Naive thymus-derived CD8-positive, alpha-beta T cell (primary cell): Measurements from ENCODE around the gene TAF3. TPM values are rescaled to one million over a fixed set of nuclear protein-coding genes. Genes with fewer than 3 reads are reported as not detected.
"Not testable (repeated sequence)": the region's sequence is repeated elsewhere in the genome, so short reads cannot be mapped to it uniquely, and the experiment has no call there.

ENCODE experiments used
- ATAC-seq, 2 donors: fragments of 150-1000 bp; cut with Tn5 transposase in 1 of 2; sonication (Bioruptor Pico), chemical (Tn5 transposase) in 1 of 2; 1 replicate in 1 of 2; 2 replicates in 1 of 2; pipeline ENCODE4 v1.10.0; 2021; ENCODE audit warnings: mild to moderate bottlenecking in 2 of 2, moderate library complexity in 2 of 2
- POLR2A ChIA-PET: fragments of 350-600 bp; sonication (Branson Sonifier 250); formaldehyde crosslinking; loops from one replicate; lab custom pipeline; 2021; ENCODE audit warnings: antibody characterized with exemption; lab: Charles Lee
- DNase-seq, 10 donors: peaks; one replicate each; pipeline versions ENCODE4 v3.0.0 to v3.0.0-alpha.2; 2020 to 2022
- H3K27ac Mint-ChIP-seq, 10 donors: one replicate each; pipeline ENCODE4 v1.8.0; 2020 to 2022; ENCODE audit warnings: mild to moderate bottlenecking in 10 of 10, mixed read lengths in 10 of 10, moderate library complexity in 4 of 10, inconsistent platforms in 1 of 10
- H3K27me3 Mint-ChIP-seq, 5 donors: one replicate each; pipeline ENCODE4 v1.8.0; 2021 to 2022; ENCODE audit warnings: mixed read lengths in 5 of 5
- H3K36me3 Mint-ChIP-seq, 3 donors: one replicate each; pipeline ENCODE4 v1.8.0; 2020 to 2022; ENCODE audit warnings: mixed read lengths in 3 of 3, mild to moderate bottlenecking in 2 of 3, inconsistent platforms in 1 of 3
- H3K4me1 Mint-ChIP-seq, 4 donors: one replicate each; pipeline ENCODE4 v1.8.0; 2021 to 2022; ENCODE audit warnings: mixed read lengths in 4 of 4
- H3K4me3 Mint-ChIP-seq, 10 donors: one replicate each; pipeline ENCODE4 v1.8.0; 2020 to 2022; ENCODE audit warnings: mild to moderate bottlenecking in 10 of 10, mixed read lengths in 10 of 10, moderate library complexity in 6 of 10, inconsistent platforms in 1 of 10
- H3K9me3 Mint-ChIP-seq, 9 donors: one replicate each; pipeline ENCODE4 v1.8.0; 2020 to 2022; ENCODE audit warnings: mixed read lengths in 9 of 9, mild to moderate bottlenecking in 3 of 9, inconsistent platforms in 1 of 9, moderate library complexity in 1 of 9
- polyA plus RNA-seq, 3 donors: library from polyadenylated mRNA; unstranded; fragments of 300-500 nt; fragmentation: Illumina TruSeq; gene quantifications; one replicate each; pipeline ENCODE4 v1.2.3, GENCODE V29; 2021
- total RNA-seq, 8 experiments: library from RNA in 2 of 8; stranded (reverse) in 2 of 8; gene quantifications; one replicate each; pipeline ENCODE4 v1.2.3 and lab custom pipeline; 2021 to 2026

The TAF3 gene
- total and polyA plus RNA-seq, 5 experiments from 2014 or later: 6.8 to 24.6 (median 16.4) TPM

DNA sequence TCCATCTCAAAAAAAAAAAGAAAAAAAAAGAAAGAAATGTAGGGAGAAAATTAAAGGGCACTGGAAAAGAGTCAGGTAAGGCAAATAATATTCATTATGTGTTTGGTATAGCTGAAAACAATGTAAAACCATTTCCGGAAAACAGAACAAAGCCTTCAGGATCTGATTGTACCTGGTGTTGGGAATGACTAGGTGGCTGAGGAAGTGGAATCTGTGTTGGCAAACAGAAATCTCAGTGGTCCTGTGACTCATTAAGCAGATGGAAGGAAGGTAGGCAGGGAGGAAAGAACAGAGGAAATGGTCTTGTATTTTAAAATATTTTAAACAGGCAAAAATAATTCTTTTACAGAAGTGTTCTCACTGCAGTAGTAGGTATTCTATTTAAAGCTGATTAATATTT lies 180.5 kb downstream of the TAF3 start:
- DNase-seq (no peak), ATAC-seq (no peak)
- H3K4me1 Mint-ChIP-seq: peaks cover 0 to 3% (median under 1%) of the 10 kb centered on the region in 4 donors
- H3K9me3 Mint-ChIP-seq: peaks cover 9 to 28% (median 16%) of the 10 kb centered on the region in 9 donors
- H3K4me3 Mint-ChIP-seq: no peak overlapping the region
- POLR2A ChIA-PET: no interaction called here
- H3K36me3 Mint-ChIP-seq: peaks cover 27 to 56% (median 39%) of the 10 kb centered on the region in 3 donors
- H3K27me3 Mint-ChIP-seq: no peaks in the 10 kb centered on the region
- H3K27ac Mint-ChIP-seq: no peak overlapping the region

DNA sequence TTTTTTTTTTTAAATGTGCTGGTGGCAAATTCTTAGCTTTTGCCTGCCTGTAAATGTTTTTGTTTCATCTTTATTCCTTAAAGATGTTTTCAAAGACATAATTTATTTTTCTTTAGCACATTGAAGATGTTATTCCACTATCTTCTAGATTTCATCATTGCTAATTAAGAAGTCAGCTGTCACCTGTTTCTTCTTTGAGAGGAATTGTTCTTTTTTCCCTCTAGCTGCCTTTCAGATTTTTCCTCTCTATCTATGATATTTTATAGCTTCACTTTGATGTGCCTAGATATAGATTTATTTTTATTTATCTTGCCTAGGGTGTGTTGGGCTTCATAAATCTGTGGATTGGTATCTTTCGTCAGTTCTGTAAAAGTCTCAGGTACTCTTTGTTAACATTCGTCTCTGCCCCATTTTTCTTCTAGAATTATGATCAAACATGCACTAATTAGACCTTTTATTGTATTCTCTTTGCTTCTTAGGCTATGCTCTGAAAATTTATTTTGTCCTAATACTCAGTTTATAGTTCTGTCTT lies 186.2 kb downstream of the TAF3 start:
- H3K36me3 Mint-ChIP-seq: peaks cover 38 to 63% (median 55%) of the 10 kb centered on the region in 3 donors
- no peaks in the 10 kb centered on the region for H3K27me3 Mint-ChIP-seq
- H3K27ac Mint-ChIP-seq: no peak overlapping the region
- DNase-seq (no peak), ATAC-seq (no peak)
- H3K9me3 Mint-ChIP-seq: peaks cover 15 to 39% (median 21%) of the 10 kb centered on the region in 9 donors
- peaks cover 0 to 2% (median 0%) of the 10 kb centered on the region in 4 donors for H3K4me1 Mint-ChIP-seq
- POLR2A ChIA-PET: no interaction called here
- no peak overlapping the region for H3K4me3 Mint-ChIP-seq

DNA sequence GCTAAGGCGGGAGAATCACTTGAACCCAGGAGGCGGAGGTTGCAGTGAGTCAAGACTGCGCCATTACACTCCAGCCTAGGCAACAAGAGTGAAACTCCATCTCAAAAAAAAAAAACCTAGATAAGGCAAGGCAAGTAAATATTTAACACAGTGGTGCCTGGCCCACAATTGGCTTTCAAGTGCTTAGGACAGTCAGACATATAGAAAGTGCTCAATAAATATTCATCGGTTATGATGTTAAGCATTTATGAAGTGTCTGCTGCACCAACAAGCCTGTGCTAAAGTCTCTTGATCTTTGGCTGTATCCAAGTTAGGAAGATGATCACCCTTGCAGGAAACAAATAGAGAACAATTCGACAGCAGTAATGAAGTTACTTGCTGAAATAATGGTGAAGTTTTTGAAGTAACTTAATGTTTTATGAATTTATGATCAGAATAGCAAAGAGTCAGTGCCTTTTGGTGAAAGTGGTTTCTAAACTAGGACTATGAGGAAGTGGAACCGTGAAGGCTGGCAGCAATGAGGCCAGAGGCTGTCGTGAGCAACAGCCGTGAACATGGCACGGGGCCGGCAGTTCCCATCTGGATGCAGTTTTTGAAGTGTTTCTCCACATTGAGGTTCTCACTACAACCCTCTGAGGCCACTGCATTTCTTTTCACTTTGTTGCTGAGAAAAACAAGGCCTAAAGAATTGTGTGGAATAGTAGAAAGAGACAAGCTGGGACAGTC lies 188.1 kb downstream of the TAF3 start:
- DNase-seq (no peak), ATAC-seq (no peak)
- peaks cover 0 to 2% (median 0%) of the 10 kb centered on the region in 4 donors for H3K4me1 Mint-ChIP-seq
- POLR2A ChIA-PET: no interaction called here
- H3K27me3 Mint-ChIP-seq: no peaks in the 10 kb centered on the region
- no peak overlapping the region for H3K4me3 Mint-ChIP-seq
- no peak overlapping the region for H3K27ac Mint-ChIP-seq
- peaks cover 31 to 68% (median 57%) of the 10 kb centered on the region in 3 donors for H3K36me3 Mint-ChIP-seq
- peaks cover 11 to 31% (median 19%) of the 10 kb centered on the region in 9 donors for H3K9me3 Mint-ChIP-seq

DNA sequence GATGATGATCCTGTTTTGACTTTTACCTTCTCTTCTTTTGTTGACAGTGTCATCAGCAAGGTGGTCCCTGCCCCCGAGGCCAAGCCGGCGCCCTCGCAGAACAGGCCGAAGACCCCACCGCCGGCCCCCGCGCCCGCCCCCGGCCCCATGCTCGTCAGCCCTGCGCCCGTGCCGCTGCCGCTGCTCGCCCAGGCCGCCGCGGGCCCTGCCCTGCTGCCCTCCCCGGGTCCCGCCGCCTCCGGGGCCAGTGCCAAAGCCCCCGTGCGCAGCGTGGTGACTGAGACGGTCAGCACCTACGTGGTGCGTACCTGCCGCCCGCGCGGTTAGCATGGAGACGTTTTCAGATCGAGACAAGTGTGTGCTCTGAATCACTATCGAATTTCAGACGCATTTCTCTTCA lies 190.7 kb downstream of the TAF3 start:
- POLR2A ChIA-PET: no interaction called here
- Mint-ChIP-seq H3K4me1 (no peaks in the 10 kb centered on the region), H3K36me3 (peaks cover 15 to 74% (median 37%) of the 10 kb centered on the region in 3 donors), H3K27ac (no peak overlapping the region), H3K27me3 (no peaks in the 10 kb centered on the region), H3K9me3 (peaks cover 0 to 12% (median 7%) of the 10 kb centered on the region in 9 donors), H3K4me3 (no peak overlapping the region)
- DNase-seq (no peak), ATAC-seq (no peak)

DNA sequence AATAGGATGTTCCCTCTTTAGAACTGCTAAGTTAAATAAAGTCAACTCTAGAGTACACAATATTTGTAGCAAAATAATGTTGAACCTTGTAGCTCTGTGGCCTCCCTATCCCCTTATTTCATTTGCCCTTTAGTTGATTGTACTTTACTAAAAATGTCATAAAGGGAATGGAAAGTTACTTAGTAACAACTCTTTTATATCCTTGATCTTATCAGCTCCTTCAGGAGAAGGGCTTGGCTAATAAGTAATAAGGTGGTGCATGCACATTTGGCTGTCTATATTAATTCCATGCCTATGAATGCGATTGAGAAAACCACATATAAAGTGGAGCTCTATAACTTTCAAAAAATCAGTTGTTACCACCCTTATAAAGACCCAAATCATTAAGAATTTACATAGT lies 194.7 kb downstream of the TAF3 start:
- Mint-ChIP-seq H3K4me3 (no peak overlapping the region), H3K27me3 (no peaks in the 10 kb centered on the region), H3K27ac (no peak overlapping the region), H3K9me3 (no peaks in the 10 kb centered on the region), H3K36me3 (peaks cover 4 to 76% (median 28%) of the 10 kb centered on the region in 3 donors), H3K4me1 (peaks cover 0 to 2% (median 0%) of the 10 kb centered on the region in 4 donors)
- ATAC-seq: no peak
- no peak for DNase-seq
- POLR2A ChIA-PET: no interaction called here

DNA sequence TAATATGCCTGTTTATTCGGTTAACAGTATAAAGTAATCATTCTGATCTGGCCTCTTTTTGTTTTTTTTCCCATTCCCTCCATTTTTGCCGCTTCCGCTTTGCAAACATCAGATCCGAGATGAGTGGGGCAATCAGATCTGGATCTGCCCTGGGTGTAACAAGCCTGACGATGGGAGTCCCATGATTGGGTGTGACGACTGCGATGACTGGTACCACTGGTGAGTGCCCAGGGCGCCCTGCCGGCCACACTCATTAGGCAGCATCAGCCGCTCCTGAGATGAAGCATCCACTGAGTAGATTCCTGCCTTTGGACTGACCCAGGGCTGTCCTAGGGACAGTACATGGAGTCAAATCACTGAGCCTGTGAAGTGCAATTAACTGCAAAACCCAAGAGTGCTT lies 195.3 kb downstream of the TAF3 start:
- ATAC-seq (no peak), DNase-seq (no peak)
- Mint-ChIP-seq H3K27ac (no peak overlapping the region), H3K4me1 (peaks cover 0 to 5% (median 2%) of the 10 kb centered on the region in 4 donors), H3K4me3 (no peak overlapping the region), H3K36me3 (peaks cover 4 to 70% (median 24%) of the 10 kb centered on the region in 3 donors), H3K9me3 (no peaks in the 10 kb centered on the region), H3K27me3 (no peaks in the 10 kb centered on the region)
- POLR2A ChIA-PET: no interaction called here

DNA sequence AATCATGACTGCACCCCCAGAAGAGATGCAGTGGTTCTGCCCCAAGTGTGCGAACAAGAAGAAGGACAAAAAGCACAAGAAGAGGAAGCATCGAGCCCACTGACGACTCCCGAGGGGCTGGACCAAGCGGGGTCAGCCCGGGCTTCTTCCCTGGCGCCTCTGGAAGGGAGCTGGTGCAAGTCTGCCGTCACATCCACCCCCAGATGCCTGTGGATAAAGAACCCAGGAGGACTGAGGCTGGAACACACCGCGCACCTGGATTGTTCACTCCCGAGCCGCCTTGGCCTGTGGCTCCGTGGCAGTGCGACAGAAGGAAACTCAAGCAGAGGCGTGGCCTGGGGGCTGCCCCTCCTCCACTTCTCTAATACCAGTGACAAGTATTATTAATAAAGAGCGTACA lies 196.3 kb downstream of the TAF3 start:
- Mint-ChIP-seq H3K9me3 (no peaks in the 10 kb centered on the region), H3K36me3 (peaks cover 4 to 63% (median 21%) of the 10 kb centered on the region in 3 donors), H3K4me1 (peaks cover 0 to 6% (median 3%) of the 10 kb centered on the region in 4 donors), H3K4me3 (no peak overlapping the region), H3K27ac (no peak overlapping the region), H3K27me3 (no peaks in the 10 kb centered on the region)
- DNase-seq (no peak), ATAC-seq (no peak)
- POLR2A ChIA-PET: no interaction called here

DNA sequence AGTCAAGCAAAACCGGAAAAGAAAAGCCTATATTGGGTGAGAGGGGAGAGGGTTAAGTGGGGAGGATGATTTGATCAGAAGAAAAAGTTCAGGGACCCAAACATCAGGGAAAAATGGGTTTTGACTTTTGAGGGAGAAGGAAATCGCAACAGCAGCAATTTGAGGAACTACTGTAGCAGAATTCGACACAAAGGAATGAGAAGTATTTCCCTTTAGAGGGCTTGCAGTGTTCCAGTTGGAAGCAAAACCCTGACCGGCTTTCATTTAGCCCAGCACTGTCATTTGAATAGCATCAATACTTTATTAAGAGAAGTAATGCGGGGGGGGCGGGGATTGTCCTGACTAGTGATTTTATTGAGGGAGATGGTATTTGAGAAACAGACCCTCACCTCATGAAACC lies 199.0 kb downstream of the TAF3 start:
- DNase-seq: no peak
- Mint-ChIP-seq H3K9me3 (no peaks in the 10 kb centered on the region), H3K4me1 (peaks cover 0 to 6% (median 3%) of the 10 kb centered on the region in 4 donors), H3K27me3 (no peaks in the 10 kb centered on the region), H3K4me3 (no peak overlapping the region), H3K36me3 (peaks cover 4 to 39% (median 16%) of the 10 kb centered on the region in 3 donors), H3K27ac (no peak overlapping the region)
- no peak for ATAC-seq
- POLR2A ChIA-PET: no interaction called here

DNA sequence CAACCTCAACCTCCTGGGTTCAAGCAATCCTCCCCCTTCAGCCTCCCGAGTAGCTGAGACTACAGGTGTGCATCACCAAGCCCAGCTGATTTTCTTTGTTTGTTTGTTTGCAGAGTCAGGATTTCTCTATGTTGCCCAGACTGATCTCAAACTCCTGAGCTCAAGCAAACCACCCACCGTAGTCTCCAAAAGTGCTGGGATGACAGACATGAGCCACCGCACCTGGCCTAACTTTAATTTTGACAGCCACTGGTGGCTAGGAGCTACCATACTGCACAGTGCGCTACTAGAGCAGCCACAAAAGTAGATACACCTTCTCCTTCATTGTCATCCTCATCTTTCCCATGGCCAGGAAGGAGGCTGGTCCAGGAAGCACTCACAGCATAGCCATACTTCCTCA lies 205.0 kb downstream of the TAF3 start:
- H3K9me3 Mint-ChIP-seq: no peaks in the 10 kb centered on the region
- ATAC-seq: no peak
- H3K4me1 Mint-ChIP-seq: peaks cover 4 to 11% (median 7%) of the 10 kb centered on the region in 4 donors
- no peaks in the 10 kb centered on the region for H3K36me3 Mint-ChIP-seq
- H3K27me3 Mint-ChIP-seq: peaks cover 14 to 33% (median 19%) of the 10 kb centered on the region in 5 donors
- H3K4me3 Mint-ChIP-seq: no peak overlapping the region
- POLR2A ChIA-PET: no interaction called here
- H3K27ac Mint-ChIP-seq: no peak overlapping the region
- no peak for DNase-seq

DNA sequence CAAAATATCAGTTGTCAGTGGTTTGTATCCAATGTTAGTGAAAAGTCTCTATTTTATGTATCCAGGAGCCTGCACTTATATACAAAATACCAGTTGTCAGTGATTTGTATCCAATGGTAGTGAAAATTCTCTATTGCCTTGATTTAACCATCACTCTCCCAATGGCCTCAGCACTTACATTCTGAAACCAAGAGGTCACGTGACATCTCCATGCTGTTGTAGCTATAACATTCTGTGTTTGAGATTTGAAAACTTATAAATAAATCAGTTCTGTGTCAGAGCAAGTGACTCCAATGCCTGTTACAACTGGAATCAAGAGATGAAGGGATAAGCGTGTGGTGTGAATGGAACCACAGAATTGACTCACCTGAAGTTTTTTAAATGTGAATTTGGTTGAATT lies 205.5 kb downstream of the TAF3 start:
- peaks cover 14 to 35% (median 22%) of the 10 kb centered on the region in 5 donors for H3K27me3 Mint-ChIP-seq
- DNase-seq (no peak), ATAC-seq (no peak)
- no peak overlapping the region for H3K27ac Mint-ChIP-seq
- no peaks in the 10 kb centered on the region for H3K36me3 Mint-ChIP-seq
- H3K9me3 Mint-ChIP-seq: no peaks in the 10 kb centered on the region
- H3K4me3 Mint-ChIP-seq: no peak overlapping the region
- POLR2A ChIA-PET: interaction anchor here (0.5 kb wide), 1 partner anchor 166 kb away, joined by 3 read pairs; no protein-coding TSS in a partner anchor
- peaks cover 4 to 6% (median 5%) of the 10 kb centered on the region in 4 donors for H3K4me1 Mint-ChIP-seq

DNA sequence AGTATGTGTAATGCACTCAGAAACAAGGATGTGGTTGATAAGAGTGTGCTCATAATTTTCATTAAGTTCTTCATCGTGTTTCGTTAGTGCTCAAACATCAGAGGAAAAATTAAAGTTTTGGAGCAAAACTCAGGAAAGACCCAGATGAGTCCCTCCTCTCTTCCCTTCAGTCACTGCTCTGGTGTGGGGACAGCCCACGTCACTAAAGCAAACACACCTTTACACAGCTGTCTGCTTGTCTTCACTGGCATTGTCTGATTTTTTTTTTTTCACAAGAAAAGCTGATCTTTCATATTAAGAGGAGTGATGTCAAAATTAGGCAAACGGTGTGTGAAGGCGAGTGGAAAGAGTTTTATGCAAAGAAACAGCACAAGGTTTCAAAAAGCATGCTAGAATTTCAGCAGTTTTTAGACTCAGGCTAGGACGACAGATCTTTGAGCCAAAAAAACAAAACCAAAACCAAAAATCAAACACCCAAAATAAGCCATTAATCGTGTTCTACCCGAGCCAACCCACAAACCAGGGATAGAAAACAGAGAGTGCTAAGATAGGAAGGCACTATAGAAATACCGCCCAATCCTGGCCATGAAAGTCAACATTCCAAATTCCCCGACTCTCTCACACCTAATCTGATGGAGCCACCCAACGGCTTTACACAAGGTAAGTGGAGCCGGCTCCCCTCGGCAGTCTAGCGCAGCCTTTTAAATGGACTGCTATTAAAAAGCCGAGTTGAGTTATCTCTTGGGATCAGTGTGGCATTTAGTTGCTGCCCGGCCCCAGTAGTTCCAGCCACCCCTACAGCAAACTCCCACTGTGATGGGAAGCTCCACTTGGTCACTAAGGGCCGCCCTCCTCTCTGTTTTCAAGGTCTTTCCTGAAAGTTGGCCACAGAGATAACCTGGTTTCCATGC lies 208.3 kb downstream of the TAF3 start:
- POLR2A ChIA-PET: interaction anchor here (0.6 kb wide), 1 partner anchor 177 kb away, joined by 5 read pairs; no protein-coding TSS in a partner anchor
- H3K4me1 Mint-ChIP-seq: peaks cover 4 to 6% (median 5%) of the 10 kb centered on the region in 4 donors
- no peaks in the 10 kb centered on the region for H3K36me3 Mint-ChIP-seq
- H3K4me3 Mint-ChIP-seq: peak overlapping the region; percentile 47 to 80 (median 66)
- ATAC-seq: peak; percentile 23 to 33
- H3K27me3 Mint-ChIP-seq: peaks cover 17 to 44% (median 29%) of the 10 kb centered on the region in 5 donors
- DNase-seq: no peak
- no peaks in the 10 kb centered on the region for H3K9me3 Mint-ChIP-seq
- no peak overlapping the region for H3K27ac Mint-ChIP-seq

DNA sequence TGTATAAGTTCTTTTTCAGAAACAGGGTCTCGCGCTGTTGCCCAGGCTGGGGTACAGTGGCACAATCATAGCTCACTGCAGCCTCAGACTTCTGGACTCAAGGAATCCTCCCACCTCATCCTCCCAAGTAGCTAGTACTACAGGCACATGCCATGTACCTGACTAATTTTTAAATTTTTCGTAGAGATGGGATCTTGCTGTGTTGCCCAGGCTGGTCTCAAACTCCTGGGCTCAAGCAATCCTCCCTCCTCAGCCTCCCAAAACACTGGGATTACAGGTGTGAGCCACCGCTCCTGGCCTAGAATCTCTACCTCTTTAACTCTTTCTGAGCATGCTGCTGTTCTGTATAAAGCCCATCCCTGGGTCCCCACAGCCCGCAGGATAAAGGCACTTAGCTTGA lies 212.9 kb downstream of the TAF3 start:
- H3K27ac Mint-ChIP-seq, H3K9me3 Mint-ChIP-seq, H3K4me3 Mint-ChIP-seq, H3K36me3 Mint-ChIP-seq, DNase-seq, POLR2A ChIA-PET, ATAC-seq: not testable (repeated sequence)
- peaks cover 9 to 19% (median 16%) of the 10 kb centered on the region in 4 donors for H3K4me1 Mint-ChIP-seq
- peaks cover 22 to 60% (median 46%) of the 10 kb centered on the region in 5 donors for H3K27me3 Mint-ChIP-seq
